ENCODE results near the gene ZNF132. TPM values are rescaled to one million over a fixed set of nuclear protein-coding genes. Genes with fewer than 3 reads are reported as not detected.

Gene ZNF132
- total RNA-seq, 1 donor from 2014 or later: 1.0 TPM

GRCh38 chr19:58392945-58393724, 46.8 kb downstream of the ZNF132 start:
- Histone ChIP-seq H3K36me3 (no peaks in the 10 kb centered on the region), H3K27ac (no peak overlapping the region), H3K9me3 (ENCODE audit: low read depth) (no peaks in the 10 kb centered on the region), H3K4me1 (peaks cover 3% of the 10 kb centered on the region), H2AFZ (replicated peaks) (no peak overlapping the region), H3K4me3 (no peak overlapping the region), H3F3A (ENCODE audit: low read depth) (peaks cover 31% of the 10 kb centered on the region), H4K20me1 (ENCODE audit: low read depth) (peaks cover 9% of the 10 kb centered on the region), H3K9ac (no peak overlapping the region), H3K4me2 (no peak overlapping the region), H3K79me2 (ENCODE audit: low read depth) (peaks cover 37% of the 10 kb centered on the region), H3K27me3 (peaks cover 23% of the 10 kb centered on the region)
- H3K4me3 Mint-ChIP-seq: peak overlapping the region; percentile 41
- H3K9me3 Mint-ChIP-seq: no peaks in the 10 kb centered on the region
- H3K27me3 Mint-ChIP-seq (ENCODE audit: insufficient read depth, low read depth): peaks cover 5% of the 10 kb centered on the region
- TF ChIP-seq EZH2phosphoT487 (IDR thresholded peaks at IDR 0.05) (no peak), EZH2 (IDR thresholded peaks at IDR 0.05) (no peak), CTCF (IDR thresholded peaks at IDR 0.05) (no peak)
- no peak overlapping the region for H3K27ac Mint-ChIP-seq
- H3K36me3 Mint-ChIP-seq: peaks cover 33% of the 10 kb centered on the region
- H3K4me1 Mint-ChIP-seq: peaks cover 14% of the 10 kb centered on the region
- no peak for DNase-seq (ENCODE audit: low spot score)

GRCh38 chr19:58388175-58388526, 51.8 kb downstream of the ZNF132 start:
- no peak for DNase-seq (ENCODE audit: low spot score)

GRCh38 chr19:58387338-58388174, 52.4 kb downstream of the ZNF132 start:
- H3F3A ChIP-seq (ENCODE audit: low read depth): peaks cover 29% of the 10 kb centered on the region
- no peak for DNase-seq (ENCODE audit: low spot score)
- no peak overlapping the region for H3K27ac ChIP-seq
- peak overlapping the region; percentile 67 for H3K9ac ChIP-seq
- H3K79me2 ChIP-seq (ENCODE audit: low read depth): peaks cover 58% of the 10 kb centered on the region
- H3K9me3 ChIP-seq (ENCODE audit: low read depth): no peaks in the 10 kb centered on the region
- no peaks in the 10 kb centered on the region for H3K36me3 ChIP-seq
- H3K9me3 Mint-ChIP-seq: no peaks in the 10 kb centered on the region
- H2AFZ ChIP-seq (replicated peaks): no peak overlapping the region
- H3K4me2 ChIP-seq: peak overlapping the region; percentile 97
- H3K27me3 ChIP-seq: no peaks in the 10 kb centered on the region
- peaks cover 28% of the 10 kb centered on the region for H3K4me1 Mint-ChIP-seq
- peak overlapping the region; percentile 97 for H3K4me3 Mint-ChIP-seq
- peaks cover 10% of the 10 kb centered on the region for H3K27me3 Mint-ChIP-seq (ENCODE audit: insufficient read depth, low read depth)
- peak overlapping the region; percentile 99 for H3K27ac Mint-ChIP-seq
- H3K36me3 Mint-ChIP-seq: peaks cover 16% of the 10 kb centered on the region
- peak overlapping the region; percentile 77 for H3K4me3 ChIP-seq
- peak; percentile 11 for TF ChIP-seq CTCF (IDR thresholded peaks at IDR 0.05)
- no peak for TF ChIP-seq EZH2 (IDR thresholded peaks at IDR 0.05)
- peaks cover 10% of the 10 kb centered on the region for H4K20me1 ChIP-seq (ENCODE audit: low read depth)
- peaks cover 14% of the 10 kb centered on the region for H3K4me1 ChIP-seq

More at GRCh38 chr19:58388175-58388526, 51.8 kb downstream of the ZNF132 start:
- Mint-ChIP-seq H3K27ac (no peak overlapping the region), H3K4me1 (peaks cover 28% of the 10 kb centered on the region), H3K9me3 (no peaks in the 10 kb centered on the region), H3K36me3 (peaks cover 16% of the 10 kb centered on the region), H3K4me3 (peak overlapping the region; percentile 97), H3K27me3 (ENCODE audit: insufficient read depth, low read depth) (peaks cover 7% of the 10 kb centered on the region)
- Histone ChIP-seq H3K4me3 (peak overlapping the region; percentile 77), H3K27ac (no peak overlapping the region), H3K4me1 (peaks cover 14% of the 10 kb centered on the region), H3K36me3 (no peaks in the 10 kb centered on the region), H3K27me3 (no peaks in the 10 kb centered on the region), H4K20me1 (ENCODE audit: low read depth) (peaks cover 10% of the 10 kb centered on the region), H3F3A (ENCODE audit: low read depth) (peaks cover 29% of the 10 kb centered on the region), H3K9me3 (ENCODE audit: low read depth) (no peaks in the 10 kb centered on the region), H3K9ac (peak overlapping the region; percentile 67), H3K79me2 (ENCODE audit: low read depth) (peaks cover 58% of the 10 kb centered on the region), H3K4me2 (peak overlapping the region; percentile 97), H2AFZ (replicated peaks) (no peak overlapping the region)
- TF ChIP-seq EZH2phosphoT487 (IDR thresholded peaks at IDR 0.05): no peak
- TF ChIP-seq EZH2 (IDR thresholded peaks at IDR 0.05): no peak
- TF ChIP-seq CTCF (IDR thresholded peaks at IDR 0.05): no peak

Measured in neural progenitor cell (in vitro differentiated cells).